Ectodermal cell (in vitro differentiated cells): ENCODE data around the gene MATN1. TPM values are rescaled to one million over a fixed set of nuclear protein-coding genes. Genes with fewer than 3 reads are reported as not detected.
"Not testable (repeated sequence)": the region's sequence is repeated elsewhere in the genome, so short reads cannot be mapped to it uniquely, and the experiment has no call there.

Experiments used
- H3K27ac ChIP-seq: 2 replicates; pipeline ENCODE4 v1.7.0; 2013; ENCODE audit warnings: mild to moderate bottlenecking, low read depth, low read length; ENCODE audit not compliant: insufficient read depth, poor library complexity, severe bottlenecking
- H3K27me3 ChIP-seq: 2 replicates; pipeline ENCODE4 v1.7.0; 2013; ENCODE audit warnings: mild to moderate bottlenecking, low read length; ENCODE audit not compliant: insufficient read depth, control insufficient read depth, poor library complexity, severe bottlenecking
- H3K36me3 ChIP-seq: one replicate; pipeline ENCODE4 v1.7.0; 2013; ENCODE audit warnings: low read length; ENCODE audit not compliant: control insufficient read depth, insufficient read depth
- H3K4me1 ChIP-seq: one replicate; pipeline ENCODE4 v1.7.0; 2013; ENCODE audit warnings: low read length; ENCODE audit not compliant: control insufficient read depth, insufficient read depth
- H3K4me3 ChIP-seq: 2 replicates; pipeline ENCODE4 v1.7.0; 2013; ENCODE audit warnings: low read depth, low read length, control low read depth; ENCODE audit not compliant: insufficient read depth
- H3K9me3 ChIP-seq: 2 replicates; pipeline ENCODE4 v1.7.0; 2013; ENCODE audit warnings: mild to moderate bottlenecking, low read length, moderate library complexity; ENCODE audit not compliant: control insufficient read depth
- WGBS, 2 experiments: methylation state at CpG; one replicate each; pipeline ENCODE4 v1.1.7; 2013; ENCODE audit warnings: missing lambda C conversion rate in 2 of 2; 5-methylcytosine and 5-hydroxymethylcytosine counted together
- polyA plus RNA-seq, 4 experiments: library from polyadenylated mRNA; stranded (reverse); fragments of 50-300 nt; gene quantifications; one replicate each; pipeline ENCODE4 v1.2.3, GENCODE V29; 2013

MATN1 gene
- polyA plus RNA-seq (2013, experiment 1 of 4): not detected
- polyA plus RNA-seq (2013, experiment 2 of 4): 0.05 TPM
- 0.32 TPM for polyA plus RNA-seq (2013, experiment 3 of 4)
- not detected for polyA plus RNA-seq (2013, experiment 4 of 4)

- Histone ChIP-seq H3K27ac (no peak within 1 kb of the TSS), H3K9me3 (no peaks in the 10 kb centered on the region), H3K36me3 (no peaks in the 10 kb centered on the region), H3K4me3 (no peak within 1 kb of the TSS), H3K27me3 (no peaks in the 10 kb centered on the region), H3K4me1 (peaks cover 16% of the 10 kb centered on the region)
- 84 to 87% methylated on average over 14 of the region's 14 CpGs for WGBS, 2 experiments
Measured at GRCh38 chr1:30723331-30723755, at the start of gene MATN1. Gene MATN1 (minus strand): TSS chr1:30723585. CDS start chr1:30723551, 34 bp downstream.

- 89 to 91% methylated on average over 6 of the region's 6 CpGs for WGBS, 2 experiments
- H3K4me3 ChIP-seq: no peak overlapping the region
- H3K27ac ChIP-seq: no peak overlapping the region
- H3K27me3 ChIP-seq: no peaks in the 10 kb centered on the region
- H3K36me3 ChIP-seq: no peaks in the 10 kb centered on the region
- no peaks in the 10 kb centered on the region for H3K4me1 ChIP-seq
- no peaks in the 10 kb centered on the region for H3K9me3 ChIP-seq
Measured at GRCh38 chr1:30771005-30771404, 47.6 kb upstream of the MATN1 start.

DNA sequence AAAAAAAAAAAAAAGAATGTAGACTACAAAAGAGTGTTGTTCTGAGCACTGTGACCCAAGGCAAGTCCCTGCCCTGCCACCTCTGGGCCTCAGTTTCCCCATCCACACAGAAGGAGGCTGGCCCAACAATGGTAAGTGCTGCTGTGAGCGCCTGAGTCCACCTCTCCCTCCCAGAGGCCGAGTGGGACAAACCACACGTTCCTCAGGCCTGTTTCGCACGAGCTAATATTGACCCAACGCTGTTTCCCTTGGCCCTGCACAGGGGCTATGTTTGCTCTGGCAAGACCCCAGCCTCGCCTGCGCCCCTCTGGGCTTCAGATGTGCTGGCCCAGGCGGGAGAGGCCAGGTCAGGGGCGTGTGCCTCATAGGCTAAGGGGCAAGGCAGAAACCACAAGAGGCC is 46.8 kb upstream of the MATN1 start:
- H3K9me3 ChIP-seq: no peaks in the 10 kb centered on the region
- no peaks in the 10 kb centered on the region for H3K27me3 ChIP-seq
- H3K27ac ChIP-seq: no peak overlapping the region
- H3K36me3 ChIP-seq: no peaks in the 10 kb centered on the region
- H3K4me1 ChIP-seq: no peaks in the 10 kb centered on the region
- H3K4me3 ChIP-seq: no peak overlapping the region
- WGBS, 2 experiments: 92 to 96% methylated on average over 10 of the region's 10 CpGs

GRCh38 chr1:30768830-30769718 is 45.7 kb upstream of the MATN1 start:
- Histone ChIP-seq H3K27ac (no peak overlapping the region), H3K27me3 (no peaks in the 10 kb centered on the region), H3K9me3 (no peaks in the 10 kb centered on the region), H3K4me1 (no peaks in the 10 kb centered on the region), H3K4me3 (no peak overlapping the region), H3K36me3 (no peaks in the 10 kb centered on the region)
- 89 to 91% methylated on average over 20 of the region's 20 CpGs for WGBS, 2 experiments

DNA sequence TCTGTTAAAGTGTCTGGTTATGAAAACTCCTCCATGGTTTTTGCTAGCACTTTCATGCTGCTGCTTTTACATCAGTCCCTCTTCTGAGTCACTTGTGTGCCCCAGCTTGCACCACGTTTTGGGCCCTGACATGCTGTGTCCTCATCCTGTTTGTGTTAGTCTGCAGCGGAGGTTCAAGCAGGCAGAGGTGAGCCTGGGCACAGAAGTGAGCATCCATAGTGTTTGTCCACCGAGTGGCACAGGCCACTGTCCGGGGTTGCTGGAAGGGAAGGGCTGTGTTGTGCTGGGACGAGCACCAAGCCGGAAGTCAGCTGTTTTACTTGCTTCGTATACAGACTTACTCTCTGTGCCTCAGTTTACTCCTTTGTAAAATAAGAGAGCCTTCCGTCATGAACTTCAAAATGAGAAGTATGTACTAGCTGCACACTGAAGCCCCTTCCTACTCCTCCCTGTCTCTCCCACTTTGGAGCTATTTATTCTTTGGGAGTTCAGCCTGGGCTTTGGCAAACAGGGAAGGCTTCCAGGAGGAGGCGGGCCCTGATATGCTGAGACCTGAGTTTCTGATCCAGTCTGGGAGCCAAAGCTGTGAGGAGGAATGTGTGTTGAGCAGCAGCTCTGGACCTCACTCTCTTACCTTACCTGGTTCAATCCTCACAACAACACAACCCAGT is 44.9 kb upstream of the MATN1 start:
- Histone ChIP-seq H3K4me3 (no peak overlapping the region), H3K4me1 (no peaks in the 10 kb centered on the region), H3K27me3 (no peaks in the 10 kb centered on the region), H3K27ac (no peak overlapping the region), H3K36me3 (no peaks in the 10 kb centered on the region), H3K9me3 (no peaks in the 10 kb centered on the region)
- 92 to 95% methylated on average over 9 of the region's 9 CpGs for WGBS, 2 experiments

- not testable (repeated sequence) for H3K4me3 ChIP-seq, H3K27ac ChIP-seq, H3K36me3 ChIP-seq, H3K27me3 ChIP-seq, H3K9me3 ChIP-seq, H3K4me1 ChIP-seq
- WGBS, 2 experiments: 90 to 91% methylated on average over 8 of the region's 8 CpGs
Measured at GRCh38 chr1:30766948-30767347, 43.6 kb upstream of the MATN1 start.

DNA sequence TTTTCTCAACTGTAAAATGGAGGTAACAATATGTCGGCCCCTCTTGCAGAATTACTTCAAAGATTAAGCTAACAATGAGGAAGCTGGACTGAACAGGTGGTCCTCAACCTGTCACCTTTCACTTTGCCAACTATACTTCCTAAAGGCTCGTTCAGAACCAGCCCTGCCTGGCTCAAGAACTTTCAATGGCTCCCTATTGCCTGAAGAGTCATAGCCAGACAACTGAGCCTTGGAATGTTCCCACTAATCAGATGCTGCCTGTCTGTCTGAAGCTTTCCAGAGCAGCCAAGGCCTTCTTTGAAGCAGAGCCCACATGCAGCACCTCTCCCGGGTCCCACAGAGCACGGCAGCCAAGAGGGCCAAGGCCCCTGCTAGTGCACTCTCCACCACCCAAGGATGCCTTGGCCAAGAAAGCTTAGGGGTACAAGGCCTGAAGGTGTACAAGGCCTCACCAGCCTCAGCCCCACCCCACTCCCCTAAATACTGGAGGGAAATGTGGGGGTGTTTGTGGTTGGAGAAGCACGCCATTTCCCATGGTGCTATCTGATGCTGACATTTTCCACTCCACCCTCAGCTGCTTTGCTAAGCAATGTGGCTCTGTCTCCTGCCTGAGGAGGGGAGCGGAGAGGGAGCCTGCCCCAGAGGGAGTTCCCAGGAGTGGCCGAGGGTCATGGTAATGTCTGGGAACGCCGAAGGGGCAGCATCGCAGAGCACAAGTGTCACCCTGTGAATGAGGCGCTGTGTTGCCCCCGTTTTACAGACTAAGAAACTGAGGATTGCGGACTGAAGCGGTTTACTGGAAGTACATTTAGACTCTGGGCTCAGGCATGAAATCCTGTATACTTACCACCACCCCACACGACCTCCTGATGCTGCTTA is 42.4 kb upstream of the MATN1 start:
- Histone ChIP-seq H3K4me1 (peaks cover 18% of the 10 kb centered on the region), H3K27me3 (no peaks in the 10 kb centered on the region), H3K4me3 (no peak overlapping the region), H3K27ac (no peak overlapping the region), H3K9me3 (no peaks in the 10 kb centered on the region), H3K36me3 (no peaks in the 10 kb centered on the region)
- WGBS, 2 experiments: 90 to 93% methylated on average over 15 of the region's 15 CpGs

DNA sequence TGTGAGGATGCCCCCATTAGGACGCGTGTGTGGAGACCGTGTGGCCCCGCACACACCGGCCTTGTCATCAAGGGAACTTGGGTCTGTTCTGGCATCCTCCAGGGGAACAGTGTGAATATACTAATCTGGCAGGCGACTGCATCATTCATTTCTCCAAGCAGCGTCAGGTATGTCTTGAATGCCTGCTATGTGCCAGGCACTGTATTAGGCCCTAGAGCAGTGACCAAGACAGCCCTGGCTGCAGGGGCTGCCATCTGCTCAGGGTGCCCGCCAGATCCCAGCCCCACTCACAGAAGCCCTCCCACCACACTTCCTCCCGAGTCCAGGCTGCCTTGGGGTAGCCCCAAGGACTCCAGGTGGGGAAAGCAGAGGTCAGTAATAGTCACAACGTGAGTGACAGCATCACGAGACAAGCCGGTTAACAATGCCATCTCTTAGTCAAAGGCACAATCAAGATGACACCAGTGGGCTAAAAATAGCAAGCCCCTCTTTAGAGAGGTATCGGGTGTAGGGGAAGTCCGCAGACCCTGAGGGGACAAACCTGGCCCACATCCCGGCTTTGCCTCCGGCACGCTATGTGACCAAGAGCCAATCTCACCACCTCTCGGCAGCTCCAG is 41.7 kb upstream of the MATN1 start:
- Histone ChIP-seq H3K27me3 (no peaks in the 10 kb centered on the region), H3K4me3 (no peak overlapping the region), H3K36me3 (no peaks in the 10 kb centered on the region), H3K9me3 (no peaks in the 10 kb centered on the region), H3K4me1 (peaks cover 18% of the 10 kb centered on the region), H3K27ac (no peak overlapping the region)
- WGBS, 2 experiments: 94% methylated on average over 18 of the region's 18 CpGs

DNA sequence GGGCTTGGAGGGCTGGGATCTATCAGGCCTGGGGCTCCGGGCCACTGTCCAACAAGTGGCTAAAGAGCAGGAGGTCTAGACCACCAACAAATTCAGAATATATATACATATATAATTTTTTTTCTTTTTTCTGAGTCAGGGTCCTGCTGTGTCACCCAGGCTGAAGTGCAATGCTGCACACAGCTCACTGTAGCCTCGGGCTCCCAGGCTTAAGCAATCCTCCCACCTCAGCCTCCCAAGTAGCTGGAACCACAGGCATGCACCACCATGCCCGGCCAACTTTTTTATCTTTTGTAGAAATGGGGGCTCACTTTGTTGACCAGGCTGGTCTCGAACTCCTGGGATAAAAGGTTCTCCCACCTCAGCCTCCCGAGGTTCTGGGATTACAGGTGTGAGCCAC is 41.0 kb upstream of the MATN1 start:
- 82 to 88% methylated on average over 5 of the region's 5 CpGs for WGBS, 2 experiments
- Histone ChIP-seq H3K9me3 (no peaks in the 10 kb centered on the region), H3K27ac (no peak overlapping the region), H3K4me1 (peaks cover 18% of the 10 kb centered on the region), H3K36me3 (no peaks in the 10 kb centered on the region), H3K27me3 (no peaks in the 10 kb centered on the region), H3K4me3 (no peak overlapping the region)
